IPS DF 4.7 (cell line): ENCODE data around the gene CASP7.
"Not testable (repeated sequence)": the region's sequence is repeated elsewhere in the genome, so short reads cannot be mapped to it uniquely, and the experiment has no call there.

Source experiments
- DNase-seq: peaks from one replicate; pipeline ENCODE4 v3.0.0-alpha.2; 2013; ENCODE audit warnings: low spot score; ENCODE audit errors: extremely low read depth

Gene CASP7

DNA sequence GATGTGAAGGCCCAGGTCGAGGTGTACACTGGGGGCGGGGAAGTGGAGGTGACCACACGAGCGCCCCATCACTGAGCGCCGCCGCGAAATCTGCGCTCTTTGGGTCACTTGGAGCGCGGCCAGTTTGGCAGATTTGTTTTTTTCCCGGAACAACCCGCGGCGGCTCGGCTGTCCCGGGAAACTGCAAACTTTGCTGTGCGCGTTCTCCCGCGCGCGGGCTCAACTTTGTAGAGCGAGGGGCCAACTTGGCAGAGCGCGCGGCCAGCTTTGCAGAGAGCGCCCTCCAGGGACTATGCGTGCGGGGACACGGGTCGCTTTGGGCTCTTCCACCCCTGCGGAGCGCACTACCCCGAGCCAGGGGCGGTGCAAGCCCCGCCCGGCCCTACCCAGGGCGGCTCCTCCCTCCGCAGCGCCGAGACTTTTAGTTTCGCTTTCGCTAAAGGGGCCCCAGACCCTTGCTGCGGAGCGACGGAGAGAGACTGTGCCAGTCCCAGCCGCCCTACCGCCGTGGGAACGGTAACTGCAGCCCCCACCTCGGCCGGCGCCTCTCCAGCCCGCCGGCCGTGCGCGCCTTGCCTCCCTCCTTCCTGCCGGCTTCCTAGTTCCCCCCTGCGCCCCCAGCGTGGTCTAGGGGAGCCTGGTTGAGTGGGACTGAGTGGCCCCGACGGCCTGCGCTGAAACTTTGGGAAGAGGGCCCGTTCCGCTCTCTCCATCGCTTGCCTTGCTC lies at the start of gene CASP7:
CASP7 (plus strand) TSS at position 450 of the 727 bp plus-strand sequence. CDS start 17,582 bp downstream, outside the sequence.
- DNase-seq, result no peak

DNA sequence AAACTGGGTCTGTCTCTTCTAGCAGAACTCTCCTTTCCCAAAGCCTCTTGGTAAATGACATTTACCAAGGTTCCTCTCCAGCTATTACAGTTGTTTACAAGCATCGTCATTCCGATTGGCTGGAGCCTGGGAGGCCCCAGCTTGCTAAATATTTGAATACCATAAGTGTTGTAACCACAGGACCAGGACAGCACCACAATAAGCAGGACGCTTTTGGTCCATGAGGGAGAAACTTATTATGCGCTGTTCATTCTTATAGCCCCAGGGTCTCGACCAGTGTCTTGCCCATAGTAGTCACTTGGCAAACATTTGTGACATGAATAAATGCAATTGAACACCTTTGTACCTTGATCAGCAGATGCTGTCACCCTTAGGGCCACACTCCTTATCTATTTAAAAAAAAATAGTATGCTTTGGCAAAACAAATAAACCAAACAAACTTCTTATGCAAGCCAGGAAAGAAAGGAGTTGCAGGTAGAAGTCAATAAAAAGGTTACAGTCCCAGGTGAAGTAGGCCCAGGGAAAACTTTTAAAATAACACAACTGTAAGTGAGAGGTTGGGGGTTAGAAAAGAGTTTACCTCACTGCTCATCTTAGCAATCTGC lies 48.7 kb upstream of the CASP7 start:
- no peak for DNase-seq

DNA sequence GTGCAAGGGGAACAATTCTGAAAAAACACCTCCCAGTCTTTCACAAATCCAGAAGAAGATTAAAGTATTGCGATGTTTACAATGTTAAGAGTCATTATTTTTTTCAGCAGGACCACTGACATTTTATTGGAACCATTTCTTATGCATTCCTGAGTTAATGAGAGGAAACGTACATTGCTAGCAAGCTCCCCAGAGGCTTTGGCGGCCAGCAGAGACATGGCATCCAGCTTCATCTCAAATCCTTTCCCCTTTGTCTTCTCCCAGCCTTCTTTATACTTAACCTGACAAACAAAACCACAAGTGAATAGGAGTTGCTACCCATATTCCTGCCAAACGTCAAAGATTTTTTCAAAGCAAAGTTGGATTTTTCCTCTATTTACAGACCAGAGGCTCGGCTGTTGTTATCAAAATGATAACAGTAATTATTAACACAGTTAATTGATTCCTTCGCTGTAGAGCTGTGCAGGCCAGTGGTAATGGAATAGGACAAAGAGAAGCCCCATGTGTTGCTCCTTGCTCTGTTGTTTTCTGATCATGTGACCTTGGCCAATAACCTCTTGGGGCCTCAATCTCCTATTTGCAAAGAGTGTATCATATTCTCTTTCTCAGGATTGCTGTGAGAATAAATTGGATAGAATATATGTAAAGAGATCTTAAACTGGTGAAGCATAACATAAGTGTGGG lies 47.9 kb upstream of the CASP7 start:
- DNase-seq, result no peak

DNA sequence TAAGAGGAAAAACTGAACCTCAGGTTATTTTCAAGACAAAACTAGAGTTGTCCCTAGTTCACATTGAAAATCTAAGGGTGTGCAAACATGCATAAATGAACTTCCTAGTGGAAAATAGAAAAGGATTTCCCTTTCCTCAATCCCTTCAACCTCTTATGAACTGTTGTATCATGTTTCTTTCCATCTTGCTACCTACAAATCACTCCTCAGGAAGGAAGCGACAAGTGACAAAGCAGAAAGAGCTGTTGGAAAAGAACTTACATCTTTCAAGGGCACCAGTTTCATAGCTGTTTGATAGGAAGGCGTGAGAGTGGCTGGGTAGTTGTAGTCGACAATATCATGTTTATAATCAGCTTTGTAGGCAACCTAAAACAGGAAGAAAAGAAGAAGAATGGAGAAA lies 39.7 kb upstream of the CASP7 start:
- no peak for DNase-seq

DNA sequence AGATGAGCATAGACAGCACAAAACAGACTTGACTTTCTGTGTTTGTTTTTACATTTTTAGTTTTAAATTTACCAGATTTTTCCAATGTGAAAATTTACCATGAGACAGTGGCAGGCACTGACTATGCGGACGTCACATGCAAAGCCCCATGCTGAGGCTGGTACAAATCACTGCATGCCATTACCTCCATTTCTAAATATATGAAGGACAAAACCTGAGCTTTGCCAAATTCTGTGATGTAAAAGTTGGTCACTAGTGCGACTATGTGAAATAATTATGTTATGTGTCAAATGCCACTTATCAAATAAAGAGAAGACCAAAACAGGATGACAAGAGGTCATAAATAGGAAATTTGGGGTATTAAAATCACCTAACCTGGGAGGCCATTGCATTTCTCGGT lies 38.0 kb upstream of the CASP7 start:
- no peak for DNase-seq

DNA sequence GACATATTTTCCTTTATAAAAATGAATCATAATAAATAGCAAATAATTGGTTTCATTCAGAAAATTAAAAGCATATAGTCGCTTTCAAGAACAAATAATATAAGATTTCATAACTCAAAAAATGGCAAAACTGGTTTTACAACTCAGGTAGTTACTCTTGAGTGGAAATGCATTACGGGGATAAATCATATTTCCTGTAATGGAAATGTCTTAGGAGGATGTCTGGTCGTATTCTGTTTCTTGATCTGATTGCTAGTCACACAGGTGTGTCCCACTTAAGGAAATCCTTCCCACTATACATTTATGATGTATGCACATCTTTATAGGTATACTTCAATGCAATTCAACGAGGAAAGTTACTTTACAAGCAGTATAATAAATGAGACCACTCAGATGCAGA lies 36.5 kb upstream of the CASP7 start:
- DNase-seq, result no peak

DNA sequence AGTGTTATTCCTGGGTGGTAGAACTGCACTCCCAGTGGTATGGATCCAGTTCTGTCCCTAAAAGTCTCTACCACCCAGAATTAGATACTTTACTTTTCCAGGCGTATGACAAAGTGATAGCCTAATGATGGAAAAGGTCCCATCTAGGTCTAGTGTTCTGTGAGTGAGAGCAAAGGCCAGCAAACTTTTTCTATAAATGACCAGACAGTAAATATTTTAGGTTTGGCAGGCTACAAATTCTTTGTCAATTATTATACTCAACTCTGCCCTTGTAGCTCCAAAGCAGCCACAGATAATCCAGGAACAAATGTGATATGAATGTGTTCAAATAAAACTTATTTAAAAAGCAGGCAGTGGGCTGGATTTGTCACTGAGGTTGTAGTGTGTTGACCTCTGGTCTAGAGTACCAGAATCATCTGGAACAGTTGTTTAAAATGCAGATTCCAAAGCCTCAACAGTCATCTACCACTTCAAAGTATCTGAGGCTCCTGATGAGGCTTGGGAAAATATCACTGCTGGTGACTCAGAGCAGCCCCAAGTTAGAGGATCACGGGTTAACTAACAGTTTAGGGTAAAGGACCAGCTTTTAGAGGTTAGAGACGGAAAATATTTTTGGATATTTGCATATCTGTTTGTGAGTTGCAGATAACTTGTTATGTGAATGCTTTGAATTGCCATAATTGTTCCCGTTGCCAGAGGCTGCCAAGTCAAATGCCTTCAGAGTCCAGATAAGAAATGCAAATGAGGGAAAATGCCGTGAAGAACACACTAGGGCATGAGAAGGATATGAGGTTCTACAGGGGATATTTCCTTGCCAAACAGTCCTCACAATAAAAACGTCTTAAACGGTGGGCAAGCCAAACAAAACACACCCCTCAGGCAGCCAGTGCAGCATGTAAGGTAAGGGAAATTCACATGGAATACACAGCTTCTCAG lies 35.3 kb upstream of the CASP7 start:
- no peak for DNase-seq

DNA sequence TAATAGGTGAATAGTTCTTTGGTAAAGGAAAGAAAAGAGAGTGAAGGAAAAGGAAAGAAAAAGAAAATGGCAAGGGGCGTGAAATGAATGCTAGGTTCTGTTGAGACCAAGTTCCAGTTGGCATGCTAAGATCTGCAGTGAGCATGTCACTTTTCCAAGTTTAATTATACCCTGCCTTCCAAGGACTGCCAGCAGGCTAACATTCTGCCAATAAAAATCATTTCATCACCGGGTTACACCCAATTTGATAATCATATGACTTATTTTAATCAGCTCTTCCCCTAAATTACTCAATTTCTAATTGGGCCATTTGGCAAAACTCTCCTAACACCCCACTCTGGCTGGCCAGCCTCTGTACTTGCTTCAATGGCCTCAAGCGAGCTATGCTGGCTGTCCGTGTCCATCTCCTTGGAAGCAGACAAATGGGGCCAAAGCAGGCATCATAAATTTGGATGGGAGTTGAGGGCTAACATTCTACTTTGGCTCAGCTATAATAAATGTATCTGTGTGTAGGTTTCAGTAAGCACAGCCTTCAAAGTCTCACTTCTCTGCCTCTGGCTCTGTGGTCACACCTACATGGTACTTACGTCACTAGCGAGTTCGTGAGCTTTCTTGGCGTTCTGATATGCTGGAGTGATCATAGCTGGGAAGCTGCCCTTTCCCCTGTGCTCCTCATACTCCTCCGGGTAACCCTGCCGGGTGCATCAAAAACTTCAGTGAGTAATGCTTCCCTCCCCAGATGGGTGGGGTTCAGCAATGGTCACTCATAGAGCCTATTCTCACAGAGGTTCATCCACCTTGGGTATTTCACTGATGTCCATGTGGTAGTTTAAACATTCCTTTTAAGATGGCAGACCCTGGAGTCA lies 33.1 kb upstream of the CASP7 start:
- no peak for DNase-seq

DNA sequence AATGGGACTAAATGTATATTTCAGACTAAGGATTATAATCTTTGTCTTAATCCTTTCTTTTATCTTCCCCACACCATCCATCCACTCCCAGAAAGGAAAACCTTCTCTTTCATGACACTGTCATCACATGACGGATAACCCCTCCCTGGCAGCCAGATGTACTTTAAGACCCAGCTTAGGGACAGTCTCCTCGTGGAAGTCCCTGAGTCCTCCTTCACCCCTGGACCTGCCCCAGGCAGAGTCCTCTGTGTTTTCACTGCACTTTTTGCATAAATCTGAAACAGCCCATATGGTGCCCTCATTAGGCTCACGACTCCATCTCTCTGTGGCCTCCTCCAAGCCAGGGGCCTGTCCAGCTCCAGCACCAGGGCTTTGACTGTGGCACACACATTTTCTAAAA lies 31.9 kb upstream of the CASP7 start:
- no peak for DNase-seq

DNA sequence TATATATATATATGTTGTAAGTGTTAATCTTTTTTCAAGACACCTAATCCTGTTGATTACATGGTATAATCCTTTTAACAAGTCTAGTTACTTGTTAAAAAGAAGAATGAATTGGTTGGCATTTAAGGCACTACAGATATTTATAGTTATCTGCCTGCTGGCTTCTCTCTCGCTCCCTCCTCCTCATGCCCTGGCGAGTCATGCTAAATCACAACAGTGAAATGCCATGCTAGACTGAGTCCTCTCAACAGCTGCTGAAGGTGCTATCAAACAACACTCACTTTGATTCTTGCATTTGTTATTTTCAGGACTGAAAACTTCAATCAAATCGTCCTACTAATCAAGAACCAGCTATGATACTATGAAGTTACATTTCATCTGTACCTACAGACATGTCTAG lies 31.2 kb upstream of the CASP7 start:
- no peak for DNase-seq

DNA sequence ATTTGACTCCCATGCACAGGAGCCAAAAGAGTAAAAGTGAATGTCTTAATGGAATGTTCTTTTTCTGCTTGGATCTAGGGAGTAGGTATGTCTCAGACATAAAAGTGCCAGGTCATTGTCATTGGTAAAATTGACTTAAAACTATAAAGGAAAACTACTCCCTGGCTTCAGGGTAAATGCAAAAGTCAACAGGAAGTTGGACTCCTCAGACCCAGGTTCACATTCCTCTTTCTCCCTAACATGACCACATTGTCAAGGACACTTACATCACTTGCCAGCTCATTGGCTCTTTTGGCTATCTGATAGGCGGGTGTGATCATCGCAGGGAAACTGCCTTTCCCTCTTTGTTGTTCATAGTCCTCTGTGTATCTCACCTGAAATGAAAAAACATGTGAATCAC lies 29.5 kb upstream of the CASP7 start:
- no peak for DNase-seq

DNA sequence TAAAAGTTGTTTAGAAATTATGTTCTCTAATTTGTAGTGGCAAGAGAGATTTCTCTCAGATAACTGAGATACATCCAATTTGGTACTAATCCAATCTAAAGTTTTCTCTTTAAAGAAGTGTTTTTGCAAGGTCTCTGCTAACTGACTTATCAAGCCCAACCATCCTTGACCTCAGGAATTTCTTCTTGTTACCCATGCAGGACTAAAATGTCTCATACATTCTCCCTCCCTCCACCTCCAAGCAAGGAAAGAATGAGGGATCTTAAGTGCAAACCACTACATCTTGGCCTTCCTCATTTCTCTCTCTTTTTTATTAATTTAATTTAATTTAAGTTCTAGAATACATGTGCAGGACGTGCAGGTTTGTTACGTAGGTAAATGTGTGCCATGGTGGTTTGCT lies 28.7 kb upstream of the CASP7 start:
- DNase-seq, result no peak

DNA sequence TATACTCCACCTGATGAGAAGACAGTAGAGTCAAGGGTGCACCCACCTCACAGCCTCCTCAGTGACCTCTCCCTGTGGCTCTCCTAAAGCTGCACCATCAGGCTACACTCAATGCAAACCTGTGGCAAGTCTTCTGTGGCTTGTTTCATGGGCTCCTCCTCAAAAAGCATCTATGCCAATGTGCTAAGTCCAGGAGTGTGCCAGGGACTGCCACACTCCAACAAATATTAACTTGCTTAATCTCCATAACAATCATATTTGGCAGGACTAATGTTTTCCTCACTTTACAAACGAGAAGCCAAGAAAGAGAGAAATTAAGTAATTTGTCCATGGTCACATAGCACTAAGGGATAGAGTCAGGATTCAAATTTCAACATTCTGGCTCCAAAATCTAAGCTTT lies 27.8 kb upstream of the CASP7 start:
- no peak for DNase-seq

DNA sequence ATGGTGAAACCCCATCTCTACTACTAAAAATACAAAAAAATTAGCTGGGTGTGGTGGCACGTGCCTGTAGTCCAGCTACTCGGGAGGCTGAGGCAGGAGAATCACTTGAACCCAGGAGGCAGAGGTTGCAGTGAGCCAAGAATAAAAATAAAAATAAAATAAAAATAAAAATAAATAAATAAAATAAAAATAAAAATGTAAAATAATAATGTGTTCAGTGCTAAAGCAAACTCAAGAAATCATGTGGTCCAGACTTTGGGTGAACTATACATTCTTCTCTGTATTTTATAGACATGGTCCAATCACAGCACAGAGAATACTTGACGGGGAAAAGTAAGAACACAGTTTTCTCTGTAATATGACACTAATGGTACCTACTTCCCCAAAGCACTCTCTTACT lies 27.3 kb upstream of the CASP7 start:
- DNase-seq, result not testable (repeated sequence)

DNA sequence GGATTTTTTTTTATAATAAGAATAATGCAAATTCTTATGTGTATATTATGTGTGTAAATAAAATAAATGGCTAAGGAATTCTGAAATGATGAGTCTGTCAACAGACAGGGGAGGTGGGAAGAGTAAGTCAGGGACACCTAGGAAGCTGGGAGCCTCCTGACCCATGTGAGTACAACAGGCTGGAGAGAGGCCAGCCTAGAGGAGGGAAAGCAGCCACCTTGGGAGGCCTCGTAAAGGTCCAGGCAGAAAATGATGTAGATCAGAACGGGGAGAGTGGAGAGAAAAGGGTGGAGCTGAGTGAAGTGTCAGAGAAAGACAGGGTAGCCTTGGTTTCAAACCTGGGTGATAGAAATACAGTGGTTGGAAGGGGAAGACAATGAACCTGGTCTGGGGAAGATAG lies 22.8 kb upstream of the CASP7 start:
- no peak for DNase-seq

DNA sequence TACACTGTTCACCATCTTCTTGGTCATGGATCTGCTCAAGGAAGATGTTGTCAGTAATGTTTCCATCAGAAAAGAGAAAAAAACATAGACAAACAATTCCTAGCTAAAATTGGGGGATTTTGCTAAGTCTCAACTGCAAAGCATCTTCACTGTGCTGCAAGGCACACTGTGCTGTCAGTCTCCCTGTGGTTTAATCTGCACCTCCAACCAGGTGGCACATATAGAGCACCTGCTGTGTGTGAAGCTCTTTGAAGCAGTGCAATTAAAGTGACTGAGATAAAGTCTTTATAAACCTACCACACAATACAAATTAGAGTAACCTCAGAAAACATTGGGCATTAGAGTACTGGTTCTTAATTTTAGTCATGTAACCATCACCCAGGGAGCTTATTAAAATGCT lies 22.2 kb upstream of the CASP7 start:
- DNase-seq, result no peak

DNA sequence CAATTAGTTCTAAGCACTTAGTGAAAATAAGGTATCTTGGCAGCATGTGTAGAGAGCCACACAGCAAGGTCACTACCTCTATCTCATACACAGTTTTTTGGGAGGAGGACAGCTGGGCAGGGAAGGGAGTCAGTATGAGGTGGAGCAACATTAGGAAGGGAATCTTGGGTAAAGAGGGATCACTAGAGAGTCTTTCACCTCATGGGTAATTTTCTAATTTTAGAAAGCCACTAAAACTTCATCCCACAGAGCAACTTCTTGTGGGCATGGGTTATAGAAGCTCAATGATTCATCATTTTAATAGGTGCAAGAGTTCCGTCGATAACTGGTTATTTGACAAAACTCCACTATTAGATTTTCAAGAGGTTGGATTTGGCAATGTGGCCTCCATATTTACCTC lies 18.4 kb upstream of the CASP7 start:
- no peak for DNase-seq

DNA sequence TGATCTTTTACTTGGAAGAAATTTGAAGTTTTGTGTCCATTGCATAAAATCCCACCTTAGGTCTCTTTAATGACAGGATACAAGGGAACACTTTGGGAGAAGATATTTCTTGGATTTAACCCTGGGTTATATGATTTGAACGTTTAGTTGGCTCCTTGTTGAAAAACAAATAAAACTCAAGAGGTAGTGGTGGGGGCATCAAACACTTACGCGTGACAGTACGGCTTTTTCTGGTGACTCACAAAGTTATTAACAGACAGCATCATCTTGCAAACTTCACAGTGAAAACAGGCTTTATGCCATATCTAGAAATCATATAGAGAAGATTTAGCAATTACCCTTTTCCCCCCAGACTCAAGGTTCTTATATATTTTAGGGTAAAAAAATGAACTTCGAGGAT lies 16.6 kb upstream of the CASP7 start:
- no peak for DNase-seq

DNA sequence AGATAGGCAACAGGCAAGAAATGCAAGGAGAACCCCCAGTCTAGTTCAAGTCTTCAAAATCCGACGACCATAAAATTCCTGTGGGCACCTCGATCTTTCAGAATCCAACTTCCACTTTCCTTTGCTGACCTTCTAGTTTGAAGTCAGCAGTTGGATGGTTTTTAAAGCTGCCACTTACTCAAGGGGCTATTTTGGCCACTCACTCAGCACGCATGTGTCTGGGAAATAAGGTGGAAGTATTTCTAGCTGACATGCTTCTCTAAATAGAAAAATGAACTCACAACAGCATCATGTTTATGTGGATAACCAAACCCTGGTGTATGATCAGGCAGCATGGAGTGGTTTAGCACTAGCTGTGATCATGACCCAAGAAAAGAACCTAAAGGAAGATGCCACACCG lies 15.8 kb upstream of the CASP7 start, which contains the start of gene NRAP:
NRAP (minus strand) TSS at position 134 of the 400 bp plus-strand sequence. CDS start 159 bp downstream, outside the sequence.
- DNase-seq, result no peak

DNA sequence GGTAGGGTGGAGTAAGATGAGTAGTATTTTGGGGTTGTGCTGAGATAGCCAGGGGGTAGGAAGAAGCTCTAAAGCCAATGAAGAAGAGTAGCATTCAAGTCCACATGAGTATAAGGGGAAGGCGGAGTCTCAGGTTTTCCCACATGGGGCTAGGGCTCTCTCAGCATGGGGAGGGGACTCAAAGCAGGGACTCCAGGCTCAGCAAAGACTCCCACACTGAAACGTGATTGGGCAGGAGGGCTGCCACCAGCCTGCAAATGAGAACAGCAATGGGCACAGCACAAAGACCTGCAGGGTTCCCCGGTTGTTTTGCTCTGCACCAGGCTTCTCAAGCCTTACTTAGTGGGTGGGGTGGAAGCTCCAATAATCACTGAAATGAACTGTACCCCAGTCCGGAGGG lies 14.4 kb upstream of the CASP7 start:
- no peak for DNase-seq
